ENCODE measurements around the gene MORN1. TPM values are rescaled to one million over a fixed set of nuclear protein-coding genes. Genes with fewer than 3 reads are reported as not detected.

Gene MORN1
- polyA plus RNA-seq, 1 donor from 2014 or later: 10.9 TPM

GRCh38 chr1:2300004-2300771, 91.2 kb downstream of the MORN1 start:
- Histone ChIP-seq H3K27ac (ENCODE audit: low read length) (no peak overlapping the region), H3K9me3 (ENCODE audit: low read length) (no peaks in the 10 kb centered on the region), H3K4me2 (ENCODE audit: low read length) (no peak overlapping the region), H3F3A (ENCODE audit: insufficient read depth, low read length, poor library complexity, severe bottlenecking) (no peaks in the 10 kb centered on the region), H3K36me3 (ENCODE audit: insufficient read depth, low read length) (no peaks in the 10 kb centered on the region), H3K27me3 (ENCODE audit: insufficient read depth, low read depth, low read length) (no peaks in the 10 kb centered on the region), H3K79me2 (replicated peaks; ENCODE audit: insufficient read depth, low read length) (peaks cover 34% of the 10 kb centered on the region), H4K20me1 (ENCODE audit: insufficient read depth) (peaks cover 4% of the 10 kb centered on the region), H3K9ac (ENCODE audit: low read length) (no peak overlapping the region), H3K9me2 (ENCODE audit: insufficient read depth, low read length) (no peaks in the 10 kb centered on the region), H2AFZ (ENCODE audit: low read depth, low read length) (no peak overlapping the region), H3K4me3 (ENCODE audit: low read length) (no peak overlapping the region)
- TF ChIP-seq RAD21 (conservative IDR thresholded peaks at IDR 0.05) (no peak), MXI1 (conservative IDR thresholded peaks at IDR 0.05; ENCODE audit: poor library complexity, severe bottlenecking) (no peak), REST (IDR thresholded peaks at IDR 0.05; ENCODE audit: borderline replicate concordance) (no peak), SMC3 (conservative IDR thresholded peaks at IDR 0.05; ENCODE audit: poor library complexity) (no peak), TAF1 (IDR thresholded peaks at IDR 0.05; ENCODE audit: low read depth) (no peak), EP300 (conservative IDR thresholded peaks at IDR 0.05; ENCODE audit: poor library complexity, severe bottlenecking) (no peak), POLR2AphosphoS5 (IDR thresholded peaks at IDR 0.05) (no peak), EZH2 (IDR thresholded peaks at IDR 0.05; ENCODE audit: borderline replicate concordance, insufficient read depth, low read length, poor library complexity, severe bottlenecking) (no peak), CTCF (IDR thresholded peaks at IDR 0.05; ENCODE audit: poor library complexity, severe bottlenecking) (no peak)

- Histone ChIP-seq H3K4me2 (ENCODE audit: low read length) (no peak overlapping the region), H3F3A (ENCODE audit: insufficient read depth, low read length, poor library complexity, severe bottlenecking) (no peaks in the 10 kb centered on the region), H3K27me3 (ENCODE audit: insufficient read depth, low read depth, low read length) (no peaks in the 10 kb centered on the region), H4K20me1 (ENCODE audit: insufficient read depth) (peaks cover 4% of the 10 kb centered on the region), H3K36me3 (ENCODE audit: insufficient read depth, low read length) (no peaks in the 10 kb centered on the region), H3K9ac (ENCODE audit: low read length) (no peak overlapping the region), H3K79me2 (replicated peaks; ENCODE audit: insufficient read depth, low read length) (peaks cover 37% of the 10 kb centered on the region), H3K4me3 (ENCODE audit: low read length) (no peak overlapping the region), H3K9me3 (ENCODE audit: low read length) (no peaks in the 10 kb centered on the region), H2AFZ (ENCODE audit: low read depth, low read length) (no peak overlapping the region), H3K27ac (ENCODE audit: low read length) (no peak overlapping the region), H3K9me2 (ENCODE audit: insufficient read depth, low read length) (no peaks in the 10 kb centered on the region)
- TF ChIP-seq EZH2 (IDR thresholded peaks at IDR 0.05; ENCODE audit: borderline replicate concordance, insufficient read depth, low read length, poor library complexity, severe bottlenecking) (no peak), REST (IDR thresholded peaks at IDR 0.05; ENCODE audit: borderline replicate concordance) (no peak), RAD21 (conservative IDR thresholded peaks at IDR 0.05) (no peak), POLR2AphosphoS5 (IDR thresholded peaks at IDR 0.05) (no peak), EP300 (conservative IDR thresholded peaks at IDR 0.05; ENCODE audit: poor library complexity, severe bottlenecking) (no peak), CTCF (IDR thresholded peaks at IDR 0.05; ENCODE audit: poor library complexity, severe bottlenecking) (no peak), MXI1 (conservative IDR thresholded peaks at IDR 0.05; ENCODE audit: poor library complexity, severe bottlenecking) (no peak), TAF1 (IDR thresholded peaks at IDR 0.05; ENCODE audit: low read depth) (no peak), SMC3 (conservative IDR thresholded peaks at IDR 0.05; ENCODE audit: poor library complexity) (no peak)
Measured at GRCh38 chr1:2299131-2299627, 92.2 kb downstream of the MORN1 start.

All from neural cell (in vitro differentiated cells).